ENCODE data around the gene ZNF506.
"Not testable (repeated sequence)": the region's sequence is repeated elsewhere in the genome, so short reads cannot be mapped to it uniquely, and the experiment has no call there.

The ZNF506 gene

GRCh38 chr19:19821366-19821951 lies at the start of gene ZNF506:
Gene ZNF506 (minus strand): TSS chr19:19821750. CDS start chr19:19821603, 147 bp downstream.
- no peak for DNase-seq

- DNase-seq = not testable (repeated sequence)
Observed at GRCh38 chr19:19870086-19870485, 48.5 kb upstream of the ZNF506 start.

GRCh38 chr19:19866611-19867248 lies 45.2 kb upstream of the ZNF506 start:
- no peak for DNase-seq

GRCh38 chr19:19865750-19866610 lies 44.4 kb upstream of the ZNF506 start, which contains the start of gene ZNF253:
Gene ZNF253 (plus strand): TSS chr19:19865882. CDS start chr19:19865997, 115 bp downstream.
- DNase-seq = no peak

- DNase-seq = no peak
Observed at GRCh38 chr19:19860756-19861390, 39.3 kb upstream of the ZNF506 start.

DNA sequence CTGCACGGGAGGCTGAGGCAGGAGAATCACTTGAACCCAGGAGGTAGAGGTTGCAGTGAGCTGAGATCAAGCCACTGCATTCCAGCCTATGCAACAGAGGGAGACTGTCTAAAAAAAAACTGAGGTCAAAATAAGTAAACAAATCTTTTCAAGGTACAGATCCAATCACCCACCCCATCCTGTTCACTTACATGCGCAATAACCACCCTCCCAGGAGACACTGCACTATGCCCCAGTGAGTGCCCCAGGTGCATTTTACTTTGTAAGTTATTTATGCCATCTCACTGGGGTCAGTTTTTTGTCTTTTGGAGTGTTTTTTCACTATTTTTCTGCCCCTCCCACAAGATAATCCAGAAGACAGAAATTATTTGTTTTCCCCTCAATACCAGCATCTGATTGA lies 37.2 kb upstream of the ZNF506 start:
- DNase-seq = no peak

DNA sequence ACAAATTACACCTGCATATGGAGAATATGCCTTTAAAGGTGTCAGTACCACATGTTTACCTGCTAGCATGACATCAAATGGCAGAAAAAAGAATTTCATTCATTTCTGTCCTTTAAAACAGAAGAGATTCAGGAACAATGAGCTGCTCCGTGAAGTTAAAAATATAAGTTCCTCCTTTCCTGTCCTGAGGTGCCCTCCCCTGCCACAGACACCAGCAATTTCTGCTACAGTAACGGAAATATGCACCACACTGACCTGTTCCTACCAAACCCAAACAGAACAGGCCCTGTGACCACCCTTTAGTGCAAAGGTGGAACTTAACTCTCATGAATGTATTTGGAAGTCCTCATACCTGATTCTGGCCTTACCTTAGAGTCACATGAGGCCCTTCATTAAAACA lies 30.2 kb upstream of the ZNF506 start:
- DNase-seq = not testable (repeated sequence)

DNA sequence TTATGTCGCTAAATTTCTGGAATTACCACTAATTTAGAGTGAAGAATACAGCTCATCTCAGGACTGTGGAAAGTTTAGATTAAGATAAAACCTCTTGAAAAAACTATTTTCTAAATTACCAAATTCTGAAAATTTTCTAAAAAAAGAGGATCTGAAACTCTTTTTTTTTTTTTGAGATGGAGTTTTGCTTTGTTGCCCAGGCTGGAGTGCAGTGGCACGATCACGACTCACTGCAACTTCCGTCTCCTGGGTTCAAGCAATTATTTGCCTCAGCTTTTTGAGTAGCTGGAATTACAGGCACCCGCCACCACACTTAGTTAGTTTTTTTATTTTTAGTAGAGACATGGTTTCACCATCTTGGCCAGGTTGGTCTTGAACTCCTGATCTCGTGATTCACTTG lies 27.5 kb upstream of the ZNF506 start:
- DNase-seq = no peak

GRCh38 chr19:19847781-19848180 lies 26.2 kb upstream of the ZNF506 start:
- DNase-seq = no peak

GRCh38 chr19:19835560-19836038 lies 14.0 kb upstream of the ZNF506 start:
- DNase-seq = no peak

DNA sequence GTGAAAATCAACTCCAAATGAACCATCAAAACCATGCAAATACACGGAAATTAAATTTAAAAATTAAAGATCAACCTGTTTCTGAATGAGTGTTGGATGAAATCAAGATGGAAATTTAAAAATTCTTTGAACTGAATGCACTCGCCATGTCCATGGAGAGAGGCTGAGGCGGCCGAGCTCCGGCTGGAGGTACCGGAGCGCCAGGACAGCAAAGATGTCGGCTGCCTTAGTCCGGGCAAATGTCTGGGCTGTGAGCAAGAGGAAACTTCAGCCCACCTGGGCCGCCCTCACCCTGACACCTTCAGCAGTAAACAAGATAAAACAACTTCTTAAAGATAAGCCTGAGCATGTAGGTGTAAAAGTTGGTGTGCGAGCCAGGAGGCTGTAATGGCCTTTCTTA lies 5.3 kb upstream of the ZNF506 start:
- no peak for DNase-seq

GRCh38 chr19:19823916-19824315 lies 2.4 kb upstream of the ZNF506 start:
- no peak for DNase-seq

DNA sequence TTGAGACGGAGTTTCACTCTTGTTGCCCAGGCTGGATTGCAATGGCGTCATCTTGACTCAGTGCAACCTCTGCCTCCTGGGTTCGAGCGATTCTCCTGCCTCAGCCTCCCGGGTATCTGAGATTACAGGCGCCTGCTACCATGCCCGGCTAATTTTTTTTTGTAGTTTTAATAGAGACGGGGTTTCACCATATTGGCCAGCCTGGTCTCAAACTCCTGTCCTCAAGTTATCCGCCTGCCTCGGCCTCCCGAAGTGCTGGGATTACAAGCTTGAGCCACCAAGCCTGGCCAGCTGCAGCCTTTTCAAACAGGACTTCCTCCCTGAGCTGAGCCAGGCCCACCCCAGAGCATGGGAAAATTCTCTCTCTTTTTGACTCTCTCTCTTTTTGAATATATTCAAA lies 426 bp upstream of the ZNF506 start:
- not testable (repeated sequence) for DNase-seq

DNA sequence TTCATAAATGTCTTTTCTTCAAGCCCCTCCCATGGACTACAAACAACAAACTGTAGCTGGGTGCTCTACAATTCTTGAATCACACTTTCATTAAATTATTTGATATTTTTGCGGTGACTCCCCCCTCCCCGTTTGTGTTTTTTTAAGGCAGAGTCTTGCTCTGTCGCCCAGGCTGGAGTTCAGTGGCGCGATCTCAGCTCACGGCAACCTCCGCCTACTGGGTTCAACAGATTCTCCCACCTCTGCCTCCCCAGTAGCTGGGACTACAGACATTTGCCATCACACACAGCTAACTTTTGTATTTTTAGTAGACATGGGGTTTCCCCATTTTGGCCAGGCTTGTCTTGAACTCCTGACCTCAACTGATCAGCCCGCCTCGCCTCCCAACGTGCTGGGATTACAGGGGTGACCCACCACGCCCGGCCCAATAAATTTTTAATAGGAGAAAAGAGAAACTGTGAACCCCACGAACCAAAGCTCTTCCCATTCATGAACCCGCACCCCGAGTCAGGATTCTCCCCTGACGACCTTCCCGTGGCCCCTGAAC lies 703 bp downstream of the ZNF506 start:
- no peak for DNase-seq

GRCh38 chr19:19817357-19817756 lies 4.2 kb downstream of the ZNF506 start:
- no peak for DNase-seq

DNA sequence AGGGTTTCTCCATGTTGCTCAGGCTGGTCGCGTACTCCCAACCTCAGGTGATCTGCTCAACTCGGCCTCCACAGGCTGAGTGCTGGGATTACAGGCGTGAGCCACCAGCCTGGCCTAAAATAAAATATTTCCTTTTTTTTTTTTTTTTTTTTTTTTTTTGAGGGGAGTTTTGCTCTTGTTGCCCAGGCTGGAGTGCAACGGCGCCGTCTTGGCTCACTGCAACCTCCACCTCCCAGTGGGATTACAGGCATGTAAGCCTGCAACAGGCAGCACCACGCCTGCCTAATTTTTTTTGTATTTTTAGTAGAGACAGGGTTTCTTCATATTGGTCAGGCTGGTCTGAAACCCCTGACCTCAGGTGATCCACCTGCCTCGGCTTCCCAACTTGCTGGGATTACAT lies 4.9 kb downstream of the ZNF506 start:
- no peak for DNase-seq

GRCh38 chr19:19811999-19812398 lies 9.6 kb downstream of the ZNF506 start:
- DNase-seq = not testable (repeated sequence)

GRCh38 chr19:19805480-19805879 lies 16.1 kb downstream of the ZNF506 start:
- DNase-seq = no peak

DNA sequence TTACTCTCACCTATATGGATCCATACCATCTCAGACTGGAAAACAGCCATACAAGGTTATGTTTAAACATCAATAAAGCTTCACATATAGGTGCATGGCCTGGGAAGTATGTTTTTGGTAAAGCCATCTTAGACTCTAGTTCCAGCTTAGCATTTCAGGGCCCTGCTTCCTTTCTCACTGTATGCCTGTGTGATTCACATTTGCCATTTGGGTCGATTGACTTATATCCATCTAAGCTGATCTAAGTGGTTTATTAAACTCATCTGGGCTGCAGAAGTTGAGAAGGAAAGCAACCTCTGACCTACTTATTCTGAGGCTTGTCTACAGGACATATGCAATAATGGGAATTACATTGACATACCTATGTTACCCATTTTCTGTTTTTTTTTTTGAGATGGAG lies 33.5 kb downstream of the ZNF506 start:
- no peak for DNase-seq

GRCh38 chr19:19785476-19785875 lies 36.1 kb downstream of the ZNF506 start:
- DNase-seq = not testable (repeated sequence)

DNA sequence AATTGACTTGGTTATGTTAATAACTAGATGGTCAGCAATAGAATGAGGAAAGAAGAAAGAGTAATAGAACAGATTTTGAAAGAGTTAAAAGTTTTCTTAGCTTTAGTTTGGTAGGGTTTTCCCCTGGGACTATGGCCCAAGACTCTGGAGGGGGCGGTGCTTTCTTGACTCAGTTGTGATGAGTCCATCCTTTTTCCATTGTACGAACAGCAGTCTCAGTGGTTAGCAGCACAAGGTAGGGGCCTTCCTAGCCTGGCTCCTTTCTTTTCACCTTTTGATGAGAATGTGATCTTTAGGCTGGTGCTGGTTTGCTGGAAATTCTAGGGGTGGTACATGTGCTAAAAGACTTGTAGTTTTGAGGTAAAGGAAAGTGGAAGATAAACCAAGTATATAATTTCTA lies 38.8 kb downstream of the ZNF506 start:
- no peak for DNase-seq

GRCh38 chr19:19781791-19782190 lies 39.8 kb downstream of the ZNF506 start:
- DNase-seq = not testable (repeated sequence)

DNA sequence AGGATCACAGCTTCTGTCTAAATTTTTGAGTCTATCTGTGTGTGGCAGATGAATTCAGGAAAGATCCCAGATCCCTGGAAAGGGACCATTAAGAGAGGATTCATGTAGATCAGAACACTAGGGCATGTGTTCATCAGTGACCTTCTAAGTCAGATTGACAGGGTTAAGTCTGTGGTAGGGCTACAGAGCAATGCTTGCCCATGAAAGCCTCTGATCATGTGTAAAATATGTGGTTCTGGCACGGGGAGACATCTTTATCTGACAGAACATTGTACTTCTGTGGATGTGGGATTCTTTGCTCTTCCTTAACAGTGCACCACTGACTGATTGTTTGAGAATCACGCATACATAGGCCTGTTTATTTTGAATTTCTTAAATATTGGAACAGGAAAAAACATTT lies 42.9 kb downstream of the ZNF506 start:
- no peak for DNase-seq
